Left lobe of liver (tissue), 2 donors: ENCODE data around the gene UNK. TPM values are rescaled to one million over a fixed set of nuclear protein-coding genes. Genes with fewer than 3 reads are reported as not detected.
"Not testable (repeated sequence)": the region's sequence is repeated elsewhere in the genome, so short reads cannot be mapped to it uniquely, and the experiment has no call there.

Experiments used
- ATAC-seq: fragments of 200-7000 bp; cut with Tn5 transposase; one replicate; pipeline ENCODE4 v1.9.1; 2020; ENCODE audit warnings: mild to moderate bottlenecking, moderate library complexity
- DNase-seq: peaks from one replicate; pipeline ENCODE4 v3.0.0-alpha.2; 2020; ENCODE audit warnings: low spot score
- total RNA-seq: library from RNA; stranded (reverse); gene quantifications from one replicate; pipeline ENCODE4 v1.2.1, GENCODE V29; 2021
- donor health status: DM: no; HTN: no; CAD: no; lungs with moderate emphysema.
- donor health status: DM: no; HTN: yes; CAD: no.

Gene UNK
- total RNA-seq, 1 donor from 2014 or later = 7.0 TPM

DNA sequence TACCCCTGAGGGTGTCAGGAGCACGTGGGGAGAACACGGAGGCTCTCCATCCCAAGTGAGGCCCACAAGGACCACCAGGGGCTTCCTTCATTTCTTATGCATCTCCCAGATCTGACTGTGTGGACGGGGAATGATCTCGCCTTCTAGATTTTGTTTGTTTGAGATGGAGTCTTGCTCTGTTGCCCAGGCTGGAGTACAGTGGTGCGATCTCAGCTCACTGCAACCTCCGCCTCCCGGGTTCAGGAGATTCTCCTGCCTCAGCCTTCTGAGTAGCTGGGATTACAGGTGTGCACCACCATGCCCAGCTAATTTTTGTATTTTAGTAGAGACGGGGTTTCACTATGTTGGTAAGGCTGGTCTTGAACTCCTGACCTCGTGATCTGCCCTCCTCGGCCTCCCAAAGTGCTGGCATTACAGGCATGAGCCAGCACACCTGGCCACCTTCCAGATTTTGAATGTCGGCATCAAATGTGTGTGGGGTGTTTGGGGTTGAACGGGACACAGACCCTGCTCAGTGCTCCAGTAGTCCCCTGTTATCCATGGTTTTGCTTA, 84.2 kb downstream of the UNK start:
- not testable (repeated sequence) for ATAC-seq, DNase-seq

DNA sequence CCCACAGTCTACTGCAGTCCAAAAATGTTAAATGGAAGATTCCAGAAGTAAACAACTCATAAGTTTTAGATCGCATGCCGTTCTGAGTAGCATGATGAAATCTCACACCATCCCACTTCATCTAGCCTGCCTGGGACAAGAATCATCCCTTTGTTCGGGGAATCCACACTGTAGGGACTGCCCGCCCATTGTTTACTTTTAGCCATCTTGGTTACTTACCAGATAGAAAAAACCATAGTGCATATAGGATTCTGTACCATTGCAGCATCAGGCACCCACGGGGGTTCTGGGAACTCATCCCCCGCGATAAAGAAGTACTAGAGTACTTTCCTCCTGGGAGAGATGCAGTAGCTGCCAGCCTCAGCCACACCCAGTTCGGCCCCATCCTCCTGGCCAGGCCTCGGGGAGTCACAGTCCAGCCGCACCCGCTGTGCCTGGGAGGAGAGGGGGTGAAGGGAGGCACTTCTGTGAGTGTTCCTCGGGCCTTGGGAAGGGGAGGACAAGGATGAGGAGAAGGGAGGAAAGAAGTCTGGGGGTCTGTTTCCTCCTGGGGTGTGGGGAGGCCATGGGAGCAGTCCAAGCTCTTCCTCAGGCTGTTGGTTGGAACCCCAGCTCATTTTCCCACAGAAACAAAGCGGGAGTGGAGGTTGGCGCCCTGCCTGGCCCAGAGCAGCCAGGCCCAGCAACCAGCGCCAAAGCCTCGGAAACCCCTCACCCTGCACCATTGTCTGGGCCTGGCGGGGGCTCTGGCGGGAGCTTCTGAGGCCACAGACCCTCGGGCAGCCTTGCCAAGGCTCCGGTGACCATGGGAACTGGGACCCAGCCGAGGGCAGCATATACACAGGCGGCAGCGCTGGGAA, 84.9 kb downstream of the UNK start:
- DNase-seq (no peak), ATAC-seq (no peak)

DNA sequence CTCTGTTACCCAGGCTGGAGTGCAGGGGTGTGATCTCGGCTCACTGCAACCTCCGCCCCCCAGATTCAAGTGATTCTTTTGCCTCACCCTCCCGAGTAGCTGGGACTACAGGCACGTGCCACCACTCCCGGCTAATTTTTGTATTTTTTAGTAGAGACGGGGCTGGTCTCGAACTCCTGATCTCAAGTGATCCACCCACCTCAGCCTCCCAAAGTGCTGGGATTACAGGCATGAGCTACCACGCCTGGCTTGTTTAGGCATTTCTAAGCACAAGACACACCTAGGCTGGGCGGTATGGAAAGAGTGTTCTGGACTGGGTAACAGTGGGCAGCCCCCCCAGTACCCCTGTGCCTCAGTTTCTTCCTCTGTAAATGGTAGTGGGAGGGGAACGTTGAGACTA, 85.6 kb downstream of the UNK start:
- ATAC-seq, DNase-seq: not testable (repeated sequence)

DNA sequence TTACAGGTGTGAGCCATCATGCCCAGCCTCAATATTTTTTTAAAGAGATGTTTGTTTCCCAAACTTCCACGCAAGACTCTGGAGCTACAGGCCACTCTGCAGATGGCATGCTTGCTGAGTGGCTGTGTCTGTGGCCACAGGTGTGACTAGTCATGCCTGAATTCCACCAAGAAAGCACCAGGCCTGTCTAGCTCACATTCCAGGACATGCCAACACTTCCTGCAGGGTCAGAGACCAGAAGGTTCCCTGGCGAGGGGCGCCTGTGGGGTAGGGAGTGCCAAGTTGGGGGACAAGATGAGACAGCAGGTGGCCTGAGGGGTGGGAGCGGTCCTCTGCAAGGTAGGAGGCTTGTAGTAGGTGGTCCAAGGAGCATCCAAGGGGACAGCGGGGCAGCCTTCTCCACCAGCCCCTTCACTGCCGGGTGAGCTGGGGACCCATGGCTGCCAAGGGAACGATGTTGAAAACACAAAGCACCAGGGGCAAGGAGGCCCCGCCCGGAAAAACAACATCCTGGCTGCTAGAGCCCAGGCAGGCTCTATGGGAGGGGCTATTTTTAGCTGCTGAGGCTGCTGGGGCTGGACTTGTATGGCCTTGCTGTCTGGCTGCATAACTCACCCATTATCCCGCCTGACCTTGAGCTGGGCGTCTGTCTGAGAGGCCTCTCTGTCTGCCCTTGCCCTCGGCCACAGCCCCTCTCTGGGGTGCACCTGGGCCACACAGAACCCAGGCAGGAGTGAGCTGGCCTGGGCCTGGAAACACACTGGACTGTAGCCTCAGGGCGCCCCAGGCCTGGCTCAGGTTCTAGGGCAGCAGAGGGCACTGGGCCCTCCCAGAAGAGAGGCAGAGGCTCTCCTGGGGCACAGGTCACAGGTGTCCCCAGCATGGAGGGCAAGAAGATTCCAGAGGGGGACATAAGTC, 88.1 kb downstream of the UNK start:
- DNase-seq = no peak

DNA sequence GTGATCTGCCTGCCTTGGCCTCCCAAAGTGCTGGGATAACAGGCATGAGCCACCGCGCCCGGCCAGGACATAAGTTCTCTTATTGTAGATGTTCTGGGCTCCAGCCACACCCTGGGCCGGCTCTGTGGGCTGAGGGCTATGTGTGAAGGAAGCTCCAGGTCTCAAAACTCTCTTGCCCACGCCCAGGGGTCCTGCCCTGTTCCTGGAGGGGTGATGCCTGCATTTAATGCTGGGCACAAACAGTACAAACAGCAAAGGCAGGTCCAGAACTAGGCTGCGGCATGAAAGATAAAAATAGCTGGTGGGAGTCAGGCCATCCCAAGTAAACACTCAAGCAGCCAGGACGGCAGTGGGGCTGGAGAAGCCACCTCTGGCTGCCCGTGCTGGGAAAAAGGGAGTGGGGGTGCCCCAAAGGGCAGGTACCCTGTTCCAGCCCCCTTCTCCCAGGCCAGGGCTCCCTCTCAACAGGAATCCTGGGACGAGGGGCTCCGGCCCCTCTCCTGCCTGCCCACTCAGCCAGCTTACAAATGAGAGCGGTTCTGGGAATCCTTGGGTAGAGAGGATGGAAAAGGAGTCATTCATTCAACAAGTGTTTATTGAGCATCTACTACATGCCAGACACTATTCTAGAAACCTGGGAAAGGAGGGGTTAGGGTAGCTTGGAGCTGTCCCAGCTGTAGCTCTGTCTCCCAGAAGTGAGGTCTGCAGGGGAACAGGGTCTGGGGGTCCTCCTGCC, 89.1 kb downstream of the UNK start:
- ATAC-seq (no peak), DNase-seq (no peak)

More for the DNA sequence above, 88.1 kb downstream of the UNK start:
- ATAC-seq = no peak

DNA sequence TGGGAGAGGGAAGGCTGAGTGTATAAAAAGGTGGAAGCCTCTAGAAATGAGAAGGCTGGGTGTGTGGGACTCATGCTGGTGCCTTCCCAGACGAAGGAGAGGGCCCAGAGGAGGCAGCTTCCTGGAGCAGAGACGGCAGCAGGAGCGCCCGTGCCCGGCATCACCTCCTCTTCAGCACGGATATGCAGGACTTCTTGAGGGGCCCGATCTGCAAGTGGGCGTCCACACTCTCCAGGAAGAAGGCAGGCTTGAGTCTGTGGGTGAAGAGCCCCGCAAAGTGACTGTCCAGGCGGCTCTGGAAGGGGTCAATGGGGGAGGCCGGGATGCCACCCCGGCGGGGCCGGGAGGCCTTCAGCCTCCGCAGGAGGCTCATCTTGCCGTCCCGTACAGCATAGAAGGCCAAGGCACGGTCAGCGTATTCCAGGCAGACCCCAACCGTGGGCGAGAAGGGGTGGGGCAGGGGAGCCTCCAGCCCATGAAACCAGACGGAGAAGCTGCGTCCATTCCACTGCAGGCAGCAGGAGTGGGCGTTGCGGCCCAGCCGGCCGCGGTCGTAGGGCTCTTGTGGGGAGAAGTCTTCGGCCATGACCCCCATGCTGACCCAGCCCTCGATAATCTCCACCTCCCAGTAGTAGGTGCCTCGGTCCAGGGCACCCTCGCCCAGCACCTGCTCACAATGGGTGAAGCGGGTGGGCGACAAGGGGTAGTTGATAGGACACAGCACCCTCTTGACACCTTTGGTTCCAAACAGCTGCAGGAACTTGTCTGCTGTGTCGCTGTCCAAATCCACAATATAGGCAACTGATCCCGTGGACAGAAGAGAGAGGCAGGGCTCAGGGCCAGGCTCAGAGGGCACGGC, 89.9 kb downstream of the UNK start:
- ATAC-seq (no peak), DNase-seq (no peak)

Other genes with a start within 250 kb of the UNK start
- gene MYO15B, start 197.0 kb upstream of the UNK start, total RNA-seq = 34.2 TPM
- gene SMIM5, start 151.4 kb upstream of the UNK start, total RNA-seq = 0.13 TPM
- 26.0 TPM for gene RECQL5, start 117.7 kb upstream of the UNK start, total RNA-seq
- 31.6 TPM for gene SAP30BP, start 117.5 kb upstream of the UNK start, total RNA-seq
- gene ITGB4, start 63.3 kb upstream of the UNK start, total RNA-seq = 2.6 TPM
- 90.9 TPM for gene GALK1, start 19.6 kb upstream of the UNK start, total RNA-seq
- gene UNC13D, start 59.6 kb downstream of the UNK start, total RNA-seq = 10.8 TPM
- gene WBP2, start 70.5 kb downstream of the UNK start, total RNA-seq = 68.3 TPM
- gene TRIM47, start 93.8 kb downstream of the UNK start, total RNA-seq = 24.3 TPM
- gene TRIM65, start 112.1 kb downstream of the UNK start, total RNA-seq = 9.8 TPM
- gene MRPL38, start 120.1 kb downstream of the UNK start, total RNA-seq = 82.4 TPM
- gene FBF1, start 156.2 kb downstream of the UNK start, total RNA-seq = 3.4 TPM
- 199 TPM for gene ACOX1, start 194.4 kb downstream of the UNK start, total RNA-seq
- gene TEN1, start 194.4 kb downstream of the UNK start, total RNA-seq = 14.1 TPM
- gene CDK3, start 216.0 kb downstream of the UNK start, total RNA-seq = 3.6 TPM
- gene EVPL, start 242.5 kb downstream of the UNK start, total RNA-seq = 0.53 TPM